SK-N-SH (cell line): ENCODE data around the gene SOX13.

Source experiments
- EP300 ChIP-seq, 2 experiments: IDR thresholded peaks; 2 replicates each; pipeline versions ENCODE4 v1.4.0 to v1.6.1; 2012; ENCODE audit warnings: borderline replicate concordance in 1 of 2, low read depth in 1 of 2, low read length in 1 of 2
- FOSL2 ChIP-seq: IDR thresholded peaks from 2 replicates; pipeline ENCODE4 v1.4.0; 2012; ENCODE audit warnings: low read depth, mild to moderate bottlenecking, moderate library complexity, borderline replicate concordance
- GABPA ChIP-seq: IDR thresholded peaks from 2 replicates; pipeline ENCODE4 v1.4.0; 2012; ENCODE audit warnings: low read depth, mild to moderate bottlenecking
- MXI1 ChIP-seq: IDR thresholded peaks from 2 replicates; pipeline ENCODE4 v1.6.1; 2012; ENCODE audit warnings: mild to moderate bottlenecking, low read depth, low read length, improper control_type of control experiment
- POLR2AphosphoS5 ChIP-seq: IDR thresholded peaks from 2 replicates; pipeline ENCODE4 v1.6.1; 2012; ENCODE audit warnings: low read depth, low read length
- TF ChIP-seq, protein P1 (sequence below): fragments of 200-600 bp; sonication (generic); IDR thresholded peaks from 2 replicates; pipeline ENCODE4 v1.6.1; 2017; ENCODE audit warnings: antibody characterized with exemption, mild to moderate bottlenecking, moderate library complexity
- TF ChIP-seq, protein P2 (sequence below): IDR thresholded peaks from 2 replicates; pipeline ENCODE4 v1.6.1; 2012; ENCODE audit warnings: mild to moderate bottlenecking, low read depth, low read length, moderate library complexity

DNA sequence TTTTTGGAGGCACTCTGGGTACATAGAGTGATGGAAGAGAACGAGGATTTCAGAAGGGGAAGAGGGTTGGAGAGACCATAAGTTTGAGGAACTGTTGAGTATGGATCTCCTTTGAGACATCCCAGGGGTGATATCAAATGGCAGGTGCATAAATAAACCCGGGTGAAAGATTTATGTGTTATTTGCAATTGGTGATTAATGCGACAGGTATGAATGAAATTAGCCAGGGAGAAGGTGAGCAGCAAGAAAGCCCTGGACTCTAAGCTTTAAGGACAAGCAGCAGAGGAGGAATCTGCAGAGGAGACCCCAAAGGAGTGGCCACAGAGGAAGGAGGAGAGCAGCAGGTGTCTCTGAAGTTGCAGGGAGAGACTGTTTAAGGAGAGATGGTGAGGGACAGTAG is 102.0 kb downstream of the SOX13 start:
- TF ChIP-seq, protein P1, sequence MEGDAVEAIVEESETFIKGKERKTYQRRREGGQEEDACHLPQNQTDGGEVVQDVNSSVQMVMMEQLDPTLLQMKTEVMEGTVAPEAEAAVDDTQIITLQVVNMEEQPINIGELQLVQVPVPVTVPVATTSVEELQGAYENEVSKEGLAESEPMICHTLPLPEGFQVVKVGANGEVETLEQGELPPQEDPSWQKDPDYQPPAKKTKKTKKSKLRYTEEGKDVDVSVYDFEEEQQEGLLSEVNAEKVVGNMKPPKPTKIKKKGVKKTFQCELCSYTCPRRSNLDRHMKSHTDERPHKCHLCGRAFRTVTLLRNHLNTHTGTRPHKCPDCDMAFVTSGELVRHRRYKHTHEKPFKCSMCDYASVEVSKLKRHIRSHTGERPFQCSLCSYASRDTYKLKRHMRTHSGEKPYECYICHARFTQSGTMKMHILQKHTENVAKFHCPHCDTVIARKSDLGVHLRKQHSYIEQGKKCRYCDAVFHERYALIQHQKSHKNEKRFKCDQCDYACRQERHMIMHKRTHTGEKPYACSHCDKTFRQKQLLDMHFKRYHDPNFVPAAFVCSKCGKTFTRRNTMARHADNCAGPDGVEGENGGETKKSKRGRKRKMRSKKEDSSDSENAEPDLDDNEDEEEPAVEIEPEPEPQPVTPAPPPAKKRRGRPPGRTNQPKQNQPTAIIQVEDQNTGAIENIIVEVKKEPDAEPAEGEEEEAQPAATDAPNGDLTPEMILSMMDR, result no peak
- TF ChIP-seq FOSL2, result no peak
- TF ChIP-seq, protein P2, sequence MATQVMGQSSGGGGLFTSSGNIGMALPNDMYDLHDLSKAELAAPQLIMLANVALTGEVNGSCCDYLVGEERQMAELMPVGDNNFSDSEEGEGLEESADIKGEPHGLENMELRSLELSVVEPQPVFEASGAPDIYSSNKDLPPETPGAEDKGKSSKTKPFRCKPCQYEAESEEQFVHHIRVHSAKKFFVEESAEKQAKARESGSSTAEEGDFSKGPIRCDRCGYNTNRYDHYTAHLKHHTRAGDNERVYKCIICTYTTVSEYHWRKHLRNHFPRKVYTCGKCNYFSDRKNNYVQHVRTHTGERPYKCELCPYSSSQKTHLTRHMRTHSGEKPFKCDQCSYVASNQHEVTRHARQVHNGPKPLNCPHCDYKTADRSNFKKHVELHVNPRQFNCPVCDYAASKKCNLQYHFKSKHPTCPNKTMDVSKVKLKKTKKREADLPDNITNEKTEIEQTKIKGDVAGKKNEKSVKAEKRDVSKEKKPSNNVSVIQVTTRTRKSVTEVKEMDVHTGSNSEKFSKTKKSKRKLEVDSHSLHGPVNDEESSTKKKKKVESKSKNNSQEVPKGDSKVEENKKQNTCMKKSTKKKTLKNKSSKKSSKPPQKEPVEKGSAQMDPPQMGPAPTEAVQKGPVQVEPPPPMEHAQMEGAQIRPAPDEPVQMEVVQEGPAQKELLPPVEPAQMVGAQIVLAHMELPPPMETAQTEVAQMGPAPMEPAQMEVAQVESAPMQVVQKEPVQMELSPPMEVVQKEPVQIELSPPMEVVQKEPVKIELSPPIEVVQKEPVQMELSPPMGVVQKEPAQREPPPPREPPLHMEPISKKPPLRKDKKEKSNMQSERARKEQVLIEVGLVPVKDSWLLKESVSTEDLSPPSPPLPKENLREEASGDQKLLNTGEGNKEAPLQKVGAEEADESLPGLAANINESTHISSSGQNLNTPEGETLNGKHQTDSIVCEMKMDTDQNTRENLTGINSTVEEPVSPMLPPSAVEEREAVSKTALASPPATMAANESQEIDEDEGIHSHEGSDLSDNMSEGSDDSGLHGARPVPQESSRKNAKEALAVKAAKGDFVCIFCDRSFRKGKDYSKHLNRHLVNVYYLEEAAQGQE, result no peak
- no peak for TF ChIP-seq POLR2AphosphoS5
- TF ChIP-seq MXI1, result no peak
- no peak for TF ChIP-seq GABPA
- no peak for TF ChIP-seq EP300 (IDR thresholded peaks at IDR 0.05; ENCODE audit: borderline replicate concordance in 1 of 2, low read depth in 1 of 2, low read length in 1 of 2)
